Mesenchymal stem cell (in vitro differentiated cells and primary cell): ENCODE results near the gene DEFB131A. TPM values are rescaled to one million over a fixed set of nuclear protein-coding genes. Genes with fewer than 3 reads are reported as not detected.

ENCODE experiments used
- small RNA-seq: library from polyadenylated mRNA; stranded (forward); fragments of <200 nt; extraction: miRNeasy Mini kit (QIAGEN cat#:217004); gene quantifications from one replicate; pipeline ENCODE3, GENCODE V24; 2013; ENCODE audit warnings: low read depth

DEFB131A gene

Small RNA genes lying within 50 kb of the gene (small RNA-seq; reads per million reads assigned to genes)
- not detected for gene RNA5SP153
